ENCODE results near the gene DMRT1. TPM values are rescaled to one million over a fixed set of nuclear protein-coding genes. Genes with fewer than 3 reads are reported as not detected.
A peak's percentile ranks its signal among the peaks of the same experiment; 100 is the strongest.
"Not testable (repeated sequence)": the region's sequence is repeated elsewhere in the genome, so short reads cannot be mapped to it uniquely, and the experiment has no call there.

Gene DMRT1
- total RNA-seq, 1 experiment from 2014 or later, result not detected

DNA sequence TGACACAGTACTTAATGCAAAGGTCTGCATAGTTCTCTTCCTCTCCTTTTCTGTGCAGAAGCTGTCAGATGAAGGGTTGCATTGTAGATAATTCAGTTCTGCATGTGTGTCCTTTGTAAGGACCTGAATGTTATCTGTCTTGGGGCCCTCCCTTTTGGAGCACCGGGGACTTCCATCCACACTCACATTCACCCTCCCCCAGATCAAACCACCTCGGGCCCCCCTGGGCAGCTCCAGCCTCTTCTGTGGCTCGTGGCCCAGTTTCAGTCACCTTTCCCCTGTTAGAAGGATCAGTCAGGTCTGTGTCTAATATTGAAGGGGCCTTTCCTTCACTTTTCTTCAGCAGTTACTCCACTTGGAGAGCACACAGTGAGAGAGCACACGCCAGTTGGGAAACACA lies 11.0 kb downstream of the DMRT1 start:
- DNase-seq (ENCODE audit: extremely low read depth, low read depth), result no peak

DNA sequence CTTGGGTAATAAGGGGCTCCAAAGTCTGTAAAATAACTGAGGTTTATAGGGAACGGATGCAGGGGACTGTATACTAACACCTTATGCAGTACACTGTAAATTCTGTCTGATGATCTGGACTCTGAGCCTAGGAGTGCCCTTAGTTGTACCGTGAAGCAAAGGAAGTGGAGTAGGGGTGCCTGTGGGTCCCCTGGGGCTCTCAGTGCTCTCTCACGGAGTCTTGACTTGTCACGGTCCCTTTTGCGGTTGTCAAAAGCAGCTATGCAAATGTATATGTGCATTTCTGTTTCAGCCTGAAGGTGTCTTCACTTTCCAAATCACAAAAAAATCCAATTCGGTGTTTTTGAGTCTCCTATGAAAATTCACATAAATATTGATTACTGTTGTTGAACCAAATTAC lies 17.8 kb downstream of the DMRT1 start:
- DNase-seq (ENCODE audit: extremely low read depth, low read depth), result no peak

DNA sequence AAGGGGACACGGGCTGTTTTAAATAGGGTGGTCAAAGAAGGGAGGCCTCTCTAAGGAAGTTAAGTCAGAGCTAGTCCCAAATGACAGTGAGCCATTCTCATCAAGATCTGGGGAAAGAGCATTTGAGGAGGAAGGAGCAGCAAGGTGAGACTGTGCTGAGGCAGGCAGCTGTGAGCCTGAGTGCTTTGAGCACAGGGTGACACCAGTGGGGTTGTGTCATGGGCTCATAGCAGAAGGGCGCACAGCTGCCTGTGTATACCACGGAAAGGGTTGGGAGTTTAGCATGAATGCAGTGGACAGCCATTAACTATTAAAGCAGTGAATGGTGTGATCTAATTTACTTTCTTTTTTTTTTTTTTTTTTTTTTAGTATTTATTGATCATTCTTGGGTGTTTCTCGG lies 19.2 kb downstream of the DMRT1 start:
- no peak for DNase-seq (ENCODE audit: extremely low read depth, low read depth)

DNA sequence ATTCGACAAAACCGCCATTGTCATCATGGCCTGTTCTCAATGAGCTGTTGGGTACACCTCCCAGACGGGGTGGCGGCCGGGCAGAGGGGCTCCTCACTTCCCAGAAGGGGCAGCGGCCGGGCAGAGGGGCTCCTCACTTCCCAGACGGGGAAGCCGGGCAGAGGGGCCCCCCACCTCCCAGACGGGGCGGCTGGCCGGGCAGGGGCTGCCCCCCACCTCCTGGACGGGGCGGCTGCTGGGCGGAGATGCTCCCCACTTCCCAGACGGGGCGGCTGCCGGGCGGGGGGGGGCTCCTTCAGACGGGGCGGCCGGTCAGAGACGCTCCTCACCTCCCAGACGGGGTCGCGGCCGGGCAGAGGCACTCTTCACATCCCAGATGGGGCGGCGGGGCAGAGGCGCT lies 20.0 kb downstream of the DMRT1 start:
- not testable (repeated sequence) for DNase-seq (ENCODE audit: extremely low read depth, low read depth)

- no peak for DNase-seq (ENCODE audit: extremely low read depth, low read depth)
Measured at GRCh38 chr9:875119-875962, 33.8 kb downstream of the DMRT1 start.

DNA sequence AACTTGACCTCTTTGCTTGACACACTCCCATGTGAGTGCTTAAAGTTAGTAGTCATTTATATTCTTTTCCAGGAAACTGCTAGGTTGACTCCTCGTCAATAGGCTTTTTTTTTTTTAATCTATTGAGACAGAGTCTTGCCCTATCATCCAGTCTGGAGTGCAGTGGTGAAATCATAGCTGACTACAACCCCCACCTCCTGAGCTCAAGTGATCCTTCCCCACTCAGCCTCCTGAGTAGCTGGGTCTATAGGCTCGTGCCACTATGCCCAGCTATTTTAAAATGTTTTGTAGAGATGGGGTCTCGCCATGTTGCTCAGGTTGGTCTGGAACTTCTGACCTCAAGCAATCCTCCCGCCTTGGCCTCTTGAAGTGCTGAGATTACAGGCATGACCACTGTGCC lies 34.9 kb downstream of the DMRT1 start:
- no peak for DNase-seq (ENCODE audit: extremely low read depth, low read depth)

GRCh38 chr9:878239-878638 lies 36.7 kb downstream of the DMRT1 start:
- no peak for DNase-seq (ENCODE audit: extremely low read depth, low read depth)

DNA sequence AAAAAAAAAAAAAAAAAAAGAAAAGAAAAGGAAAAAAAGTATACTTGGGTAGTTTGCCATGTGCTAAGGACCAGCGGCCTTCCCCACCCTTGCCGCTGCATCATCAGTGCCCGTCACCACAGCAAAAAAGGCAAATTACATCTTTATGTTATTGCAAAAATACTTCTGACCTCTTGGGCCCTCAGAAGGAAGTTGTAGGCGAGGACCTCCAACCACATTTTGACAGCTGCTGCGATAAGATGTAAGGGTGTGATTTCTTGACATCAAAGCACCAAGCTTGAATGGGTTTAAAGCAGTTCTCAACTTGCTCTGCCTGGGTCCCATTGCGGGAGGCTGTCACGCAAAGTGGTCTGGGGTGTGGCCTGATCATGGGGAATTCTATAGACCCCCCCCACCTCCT lies 39.2 kb downstream of the DMRT1 start:
- DNase-seq (ENCODE audit: extremely low read depth, low read depth), result no peak

DNA sequence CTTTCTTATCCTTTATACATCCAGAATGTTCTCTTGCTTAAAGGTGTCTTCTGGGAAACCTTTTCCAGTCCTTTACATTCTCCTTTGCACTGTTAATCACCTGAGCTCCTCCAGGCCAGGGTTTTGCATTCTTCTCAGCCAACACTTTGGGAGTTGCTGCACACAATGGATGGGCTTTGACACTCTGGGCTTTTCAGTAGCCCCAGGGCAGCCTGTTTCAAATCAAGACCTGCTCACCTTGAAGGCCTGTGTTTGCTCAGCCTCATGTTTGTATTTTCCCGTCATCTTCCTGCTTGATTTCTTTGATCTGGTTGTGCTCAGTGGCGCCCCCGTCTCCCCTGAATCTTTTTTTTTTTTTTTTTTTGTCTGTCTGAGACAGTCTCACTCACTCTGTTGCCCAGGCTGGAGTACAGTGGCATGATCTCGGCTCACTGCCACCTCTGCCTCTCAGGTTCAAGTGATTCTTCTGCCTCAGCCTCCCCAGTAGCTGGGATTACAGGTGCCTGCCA lies 41.0 kb downstream of the DMRT1 start:
- no peak for DNase-seq (ENCODE audit: extremely low read depth, low read depth)

DNA sequence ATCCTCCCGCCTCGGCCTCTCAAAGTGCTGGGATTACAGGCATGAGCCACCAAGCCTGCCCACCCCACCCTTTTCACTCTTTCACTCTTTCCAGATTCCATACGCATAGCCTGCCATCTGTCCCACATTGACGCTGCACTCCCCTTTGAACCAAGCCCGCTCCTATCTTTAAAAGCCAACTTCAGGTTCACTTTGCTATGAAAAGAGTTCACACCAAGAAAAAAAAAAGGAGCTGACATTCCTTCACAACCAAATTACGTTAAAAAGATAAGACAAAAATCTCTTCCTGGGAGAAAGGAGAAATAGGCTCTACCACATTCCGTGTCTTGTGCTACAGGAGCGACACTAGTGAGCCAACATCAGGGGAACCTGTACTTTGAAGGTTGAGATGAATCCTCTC lies 41.5 kb downstream of the DMRT1 start:
- no peak for DNase-seq (ENCODE audit: extremely low read depth, low read depth)

GRCh38 chr9:886886-887285 lies 45.4 kb downstream of the DMRT1 start:
- no peak for DNase-seq (ENCODE audit: extremely low read depth, low read depth)

- DNase-seq (ENCODE audit: extremely low read depth, low read depth), result no peak
Measured at GRCh38 chr9:892123-892522, 50.6 kb downstream of the DMRT1 start.

- DNase-seq (ENCODE audit: extremely low read depth, low read depth), result no peak
Measured at GRCh38 chr9:893115-893514, 51.6 kb downstream of the DMRT1 start.

GRCh38 chr9:893843-894420 lies 52.4 kb downstream of the DMRT1 start:
- DNase-seq (ENCODE audit: extremely low read depth, low read depth), result peak; percentile 40

- DNase-seq (ENCODE audit: extremely low read depth, low read depth), result no peak
Measured at GRCh38 chr9:899440-900184, 58.1 kb downstream of the DMRT1 start.

DNA sequence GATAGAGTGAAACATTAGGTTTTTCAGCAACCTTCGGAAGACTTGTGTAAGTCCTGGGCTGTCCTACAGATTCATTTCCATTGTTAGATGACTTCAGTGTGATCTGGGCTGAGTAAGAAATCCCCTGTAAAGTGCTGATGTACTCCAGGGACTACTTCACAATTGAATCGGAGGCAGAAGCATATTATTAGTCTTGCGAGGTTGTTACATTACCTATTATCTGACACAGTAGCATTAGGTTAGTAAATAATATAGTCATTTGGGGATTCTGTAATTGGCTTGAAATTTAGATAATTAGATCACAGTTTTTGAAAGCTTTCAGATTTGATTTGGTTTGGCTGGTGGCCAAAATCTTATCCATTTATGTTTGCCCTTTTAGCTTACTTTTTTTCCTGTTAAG lies 62.4 kb downstream of the DMRT1 start:
- DNase-seq (ENCODE audit: extremely low read depth, low read depth), result no peak

DNA sequence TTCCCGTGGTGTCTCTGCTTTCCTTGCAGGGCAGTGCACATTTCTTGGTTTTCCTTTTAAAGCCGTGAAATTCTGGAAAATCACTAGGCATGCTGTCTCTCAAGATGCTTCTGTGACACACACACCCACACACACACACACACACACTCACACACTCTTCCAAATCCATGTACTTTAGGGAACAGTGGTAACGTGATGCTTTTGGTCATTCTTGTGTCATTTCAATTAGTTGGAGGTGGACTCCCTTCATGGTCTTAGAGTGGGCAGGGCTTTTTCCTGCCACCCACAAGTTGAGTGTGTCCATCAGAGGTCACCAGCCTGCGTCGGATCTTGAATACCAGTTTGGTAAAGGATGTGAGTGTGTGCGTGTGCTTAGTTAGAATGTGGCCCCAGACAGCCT lies 64.4 kb downstream of the DMRT1 start:
- no peak for DNase-seq (ENCODE audit: extremely low read depth, low read depth)

DNA sequence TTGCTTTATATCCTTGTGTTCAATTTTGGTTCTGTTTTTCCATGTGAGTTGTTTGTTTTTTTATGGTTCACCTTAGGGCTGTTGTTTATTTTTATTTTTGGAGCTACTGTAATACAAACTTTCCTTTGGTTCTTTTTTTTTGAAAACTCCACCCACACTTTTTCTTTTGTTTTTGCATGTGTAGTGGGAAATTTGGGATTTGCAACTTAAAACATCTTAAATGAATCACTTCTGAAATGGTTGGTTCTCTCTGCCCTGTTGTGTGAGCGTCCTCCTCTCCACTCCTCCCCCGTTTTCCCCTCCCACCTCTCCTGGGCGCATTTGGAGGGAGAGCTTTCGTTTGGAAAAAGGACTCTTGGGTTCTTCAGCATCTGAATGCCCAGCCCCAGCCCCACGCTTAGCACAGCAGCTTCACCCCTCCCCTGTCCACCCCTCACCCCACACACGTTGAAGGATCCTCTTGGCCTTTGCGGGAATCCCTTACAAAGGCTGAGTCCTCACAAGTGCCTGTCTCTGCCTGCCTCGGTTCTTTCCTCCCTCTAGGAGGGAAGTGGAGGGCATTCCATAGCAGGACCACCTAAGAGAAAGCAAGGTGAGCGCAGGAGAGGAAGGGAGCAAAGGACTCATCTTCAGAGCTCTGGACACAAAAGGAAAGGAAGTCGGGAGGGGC lies 67.2 kb downstream of the DMRT1 start:
- no peak for DNase-seq (ENCODE audit: extremely low read depth, low read depth)

DNA sequence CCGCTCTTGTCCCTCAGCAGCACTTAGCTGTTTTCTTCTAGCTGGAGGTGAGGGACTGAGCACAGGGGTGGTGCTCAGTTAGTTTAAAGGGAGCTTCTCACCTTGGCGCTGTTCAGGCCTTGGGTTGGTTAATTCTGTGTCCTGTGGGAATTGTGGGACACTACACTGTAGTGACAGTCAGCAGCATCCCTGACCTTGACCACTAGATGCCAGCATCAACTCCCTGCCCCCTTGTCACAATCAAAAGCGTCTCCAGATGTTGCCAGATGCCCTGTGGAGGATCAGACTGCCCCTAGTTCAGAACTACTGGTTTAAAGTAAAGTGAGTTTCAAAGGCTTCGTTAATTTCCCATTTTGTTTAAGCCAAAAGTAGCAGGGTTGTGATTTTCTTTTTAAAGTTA lies 69.5 kb downstream of the DMRT1 start:
- no peak for DNase-seq (ENCODE audit: extremely low read depth, low read depth)

DNA sequence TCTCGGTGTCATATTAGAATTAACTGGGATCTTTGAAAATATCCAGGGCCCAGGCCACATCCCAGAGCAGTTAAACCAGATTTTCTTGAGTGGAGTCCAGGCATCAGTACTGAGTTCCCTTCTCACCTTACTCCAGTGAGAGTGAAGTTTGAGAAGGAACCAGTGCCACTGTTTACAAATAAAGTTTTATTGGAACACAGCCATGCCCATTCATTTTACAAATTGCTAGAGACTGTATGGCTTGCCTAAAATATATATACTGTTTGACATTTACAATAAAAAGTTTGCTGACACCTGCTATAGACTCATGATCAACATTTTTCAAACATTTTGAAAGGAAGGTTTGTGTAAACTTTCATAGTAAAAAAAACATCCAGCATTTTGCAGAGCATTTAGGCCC lies 71.3 kb downstream of the DMRT1 start:
- DNase-seq (ENCODE audit: extremely low read depth, low read depth), result no peak

- DNase-seq (ENCODE audit: extremely low read depth, low read depth), result not testable (repeated sequence)
Measured at GRCh38 chr9:913526-913925, 72.0 kb downstream of the DMRT1 start.

Measured in NCI-H460 (cell line).